GM15510 (cell line): ENCODE data around the gene IL17RE.

Source experiments
- POLR2A ChIP-seq: IDR thresholded peaks from 3 replicates; pipeline ENCODE4 v1.6.1; 2011; ENCODE audit warnings: borderline replicate concordance; ENCODE audit not compliant: insufficient read length; ENCODE audit errors: extremely low read depth

Gene IL17RE

GRCh38 chr3:9903904-9904303 lies 1.3 kb downstream of the IL17RE start:
- TF ChIP-seq POLR2A = no peak

- no peak for TF ChIP-seq POLR2A
Measured at GRCh38 chr3:9906480-9906879, 3.8 kb downstream of the IL17RE start.

GRCh38 chr3:9908286-9908685 lies 5.6 kb downstream of the IL17RE start:
- no peak for TF ChIP-seq POLR2A

GRCh38 chr3:9909221-9910013 lies 6.8 kb downstream of the IL17RE start:
- TF ChIP-seq POLR2A = no peak

- TF ChIP-seq POLR2A = no peak
Measured at GRCh38 chr3:9911863-9912262, 9.2 kb downstream of the IL17RE start.

GRCh38 chr3:9912294-9912935 lies 9.8 kb downstream of the IL17RE start:
- no peak for TF ChIP-seq POLR2A

- TF ChIP-seq POLR2A = no peak
Measured at GRCh38 chr3:9913601-9914000, 11.0 kb downstream of the IL17RE start.

- TF ChIP-seq POLR2A = no peak
Measured at GRCh38 chr3:9914011-9914410, 11.4 kb downstream of the IL17RE start.

- TF ChIP-seq POLR2A = no peak
Measured at GRCh38 chr3:9914559-9915253, 12.1 kb downstream of the IL17RE start.

- TF ChIP-seq POLR2A = no peak
Measured at GRCh38 chr3:9915254-9916141, 12.8 kb downstream of the IL17RE start.

- TF ChIP-seq POLR2A = no peak
Measured at GRCh38 chr3:9916346-9916733, 13.7 kb downstream of the IL17RE start.

- no peak for TF ChIP-seq POLR2A
Measured at GRCh38 chr3:9916734-9917680, 14.4 kb downstream of the IL17RE start, which contains the start of gene IL17RC. Gene IL17RC (plus strand): TSS chr3:9917098. CDS start chr3:9917316, 218 bp downstream.

GRCh38 chr3:9917820-9918219 lies 15.2 kb downstream of the IL17RE start:
- no peak for TF ChIP-seq POLR2A
